ENCODE measurements around the gene SDHB. TPM values are rescaled to one million over a fixed set of nuclear protein-coding genes. Genes with fewer than 3 reads are reported as not detected.

SDHB gene
- total RNA-seq, 1 donor from 2014 or later, result 79.8 TPM

- intact Hi-C loops (cut with DNase I), result no loop called here
- DNase-seq (no peak), ATAC-seq (peak in 1 of 2 donors; percentile 24)
- no peaks in the 10 kb centered on the region for H3K27me3 ChIP-seq (ENCODE audit: low read depth)
- H3K9me3 ChIP-seq, result no peaks in the 10 kb centered on the region
- peaks cover 13% of the 10 kb centered on the region for H3K4me1 ChIP-seq
- no peak for TF ChIP-seq CTCF (IDR thresholded peaks at IDR 0.05)
- H3K27ac ChIP-seq, result no peak overlapping the region
- H3K4me3 ChIP-seq, result no peak overlapping the region
- no peaks in the 10 kb centered on the region for H3K36me3 ChIP-seq
These were observed 44.0 kb upstream of the SDHB start for GRCh38 chr1:17097787-17098186.

- Histone ChIP-seq H3K4me3 (no peak overlapping the region), H3K27ac (no peak overlapping the region), H3K9me3 (no peaks in the 10 kb centered on the region), H3K27me3 (ENCODE audit: low read depth) (no peaks in the 10 kb centered on the region), H3K4me1 (peaks cover 13% of the 10 kb centered on the region), H3K36me3 (no peaks in the 10 kb centered on the region)
- ATAC-seq, result no peak
- TF ChIP-seq CTCF (IDR thresholded peaks at IDR 0.05), result no peak
- intact Hi-C loops (cut with DNase I), result no loop called here
- DNase-seq, result no peak
These were observed 43.3 kb upstream of the SDHB start for GRCh38 chr1:17097147-17097546.

GRCh38 chr1:17096584-17096983, 42.8 kb upstream of the SDHB start:
- ATAC-seq (no peak), DNase-seq (no peak)
- Histone ChIP-seq H3K27me3 (ENCODE audit: low read depth) (no peaks in the 10 kb centered on the region), H3K27ac (no peak overlapping the region), H3K4me3 (no peak overlapping the region), H3K36me3 (no peaks in the 10 kb centered on the region), H3K4me1 (peaks cover 13% of the 10 kb centered on the region), H3K9me3 (no peaks in the 10 kb centered on the region)
- intact Hi-C loops (cut with DNase I), result no loop called here
- TF ChIP-seq CTCF (IDR thresholded peaks at IDR 0.05), result no peak

GRCh38 chr1:17095141-17095540, 41.3 kb upstream of the SDHB start:
- no peaks in the 10 kb centered on the region for H3K36me3 ChIP-seq
- intact Hi-C loops (cut with DNase I), result no loop called here
- no peak for TF ChIP-seq CTCF (IDR thresholded peaks at IDR 0.05)
- no peak for ATAC-seq
- no peak overlapping the region for H3K27ac ChIP-seq
- no peak for DNase-seq
- no peaks in the 10 kb centered on the region for H3K27me3 ChIP-seq (ENCODE audit: low read depth)
- peaks cover 13% of the 10 kb centered on the region for H3K4me1 ChIP-seq
- H3K4me3 ChIP-seq, result no peak overlapping the region
- H3K9me3 ChIP-seq, result no peaks in the 10 kb centered on the region

- Histone ChIP-seq H3K36me3 (no peaks in the 10 kb centered on the region), H3K4me3 (no peak overlapping the region), H3K27ac (no peak overlapping the region), H3K27me3 (ENCODE audit: low read depth) (no peaks in the 10 kb centered on the region), H3K9me3 (no peaks in the 10 kb centered on the region), H3K4me1 (peaks cover 13% of the 10 kb centered on the region)
- no peak for ATAC-seq
- DNase-seq, result no peak
- intact Hi-C loops (cut with DNase I), result no loop called here
- no peak for TF ChIP-seq CTCF (IDR thresholded peaks at IDR 0.05)
These were observed 40.8 kb upstream of the SDHB start for GRCh38 chr1:17094664-17095063.

Measured in lower lobe of right lung (tissue), 2 donors.